Mesendoderm (in vitro differentiated cells): ENCODE results near the gene SLC7A7.
"Not testable (repeated sequence)": the region's sequence is repeated elsewhere in the genome, so short reads cannot be mapped to it uniquely, and the experiment has no call there.

Experiments
- DNase-seq: peaks from one replicate; pipeline ENCODE4 v3.0.0; 2013
- H2AK5ac ChIP-seq: 2 replicates; pipeline ENCODE4 v1.6.1; 2013; ENCODE audit warnings: low read length, inconsistent platforms
- H2BK120ac ChIP-seq: 2 replicates; pipeline ENCODE4 v1.6.1; 2013; ENCODE audit warnings: low read depth, mild to moderate bottlenecking, low read length, moderate library complexity, mixed read lengths
- H2BK15ac ChIP-seq: replicated peaks from 2 replicates; pipeline ENCODE4 v1.6.1; 2013; ENCODE audit warnings: low read depth, mild to moderate bottlenecking, moderate library complexity
- H2BK5ac ChIP-seq: 2 replicates; pipeline ENCODE4 v1.6.1; 2013; ENCODE audit warnings: low read length, inconsistent platforms
- H3K18ac ChIP-seq: 2 replicates; pipeline ENCODE4 v1.6.1; 2013; ENCODE audit warnings: mild to moderate bottlenecking, low read length, mixed read lengths
- H3K23ac ChIP-seq: one replicate; pipeline ENCODE4 v1.6.1; 2013; ENCODE audit warnings: low read length
- H3K27ac ChIP-seq: 2 replicates; pipeline ENCODE4 v1.5.1; 2013; ENCODE audit warnings: low read depth, mild to moderate bottlenecking, inconsistent platforms, low read length, moderate library complexity
- H3K27me3 ChIP-seq: 2 replicates; pipeline ENCODE4 v1.6.1; 2013; ENCODE audit warnings: low read length, control low read depth, mild to moderate bottlenecking, inconsistent platforms; ENCODE audit not compliant: insufficient read depth, poor library complexity
- H3K36me3 ChIP-seq: 2 replicates; pipeline ENCODE4 v1.6.1; 2013; ENCODE audit warnings: low read length, inconsistent platforms; ENCODE audit not compliant: control insufficient read depth, insufficient read depth
- H3K4ac ChIP-seq: one replicate; pipeline ENCODE4 v1.6.1; 2013; ENCODE audit warnings: low read depth, mild to moderate bottlenecking, low read length, moderate library complexity
- H3K4me1 ChIP-seq: 2 replicates; pipeline ENCODE4 v1.6.1; 2013; ENCODE audit warnings: low read depth, low read length, inconsistent platforms; ENCODE audit not compliant: control insufficient read depth
- H3K4me2 ChIP-seq: 2 replicates; pipeline ENCODE4 v1.6.1; 2013; ENCODE audit warnings: low read length
- H3K4me3 ChIP-seq: 2 replicates; pipeline ENCODE4 v1.5.1; 2013; ENCODE audit warnings: mild to moderate bottlenecking, low read length
- H3K56ac ChIP-seq: one replicate; pipeline ENCODE4 v1.6.1; 2013; ENCODE audit warnings: low read length
- H3K79me1 ChIP-seq: 2 replicates; pipeline ENCODE4 v1.6.1; 2013; ENCODE audit warnings: low read length, inconsistent platforms
- H3K79me2 ChIP-seq: 2 replicates; pipeline ENCODE4 v1.6.1; 2013; ENCODE audit warnings: mild to moderate bottlenecking, low read length; ENCODE audit not compliant: control insufficient read depth, insufficient read depth
- H3K9ac ChIP-seq: 2 replicates; pipeline ENCODE4 v1.6.1; 2013; ENCODE audit warnings: low read length, inconsistent platforms
- H4K5ac ChIP-seq: one replicate; pipeline ENCODE4 v1.6.1; 2013; ENCODE audit warnings: low read length
- H4K8ac ChIP-seq: one replicate; pipeline ENCODE4 v1.6.1; 2013; ENCODE audit warnings: low read depth, mild to moderate bottlenecking, control low read depth, low read length, moderate library complexity
- WGBS: extraction: QIAGEN DNeasy Blood & Tissue Kit; methylation state at CpG from one replicate; pipeline ENCODE4 v1.1.7; 2013; ENCODE audit warnings: low lambda C conversion rate, missing lambda C conversion rate; ENCODE audit not compliant: insufficient coverage; ENCODE audit errors: extremely low coverage; 5-methylcytosine and 5-hydroxymethylcytosine counted together

The SLC7A7 gene

GRCh38 chr14:22829076-22829660 is 13.9 kb upstream of the SLC7A7 start:
- Histone ChIP-seq H3K18ac (peak overlapping the region; percentile 72), H4K5ac (peak overlapping the region; percentile 43), H3K56ac (peak overlapping the region; percentile 69), H2BK120ac (peak overlapping the region; percentile 49), H2BK5ac (peak overlapping the region; percentile 0), H2BK15ac (peak overlapping the region; percentile 65), H3K4ac (peak overlapping the region; percentile 89)
- not testable (repeated sequence) for H3K4me1 ChIP-seq, H2AK5ac ChIP-seq, H4K8ac ChIP-seq, DNase-seq, H3K4me2 ChIP-seq, H3K27me3 ChIP-seq, H3K9ac ChIP-seq, H3K4me3 ChIP-seq, H3K36me3 ChIP-seq, H3K23ac ChIP-seq, H3K79me1 ChIP-seq, H3K27ac ChIP-seq, H3K79me2 ChIP-seq
- WGBS = no CpG with 5 or more reads among the region's 12 CpGs

- Histone ChIP-seq H4K5ac (no peak overlapping the region), H3K56ac (peak overlapping the region; percentile 40), H3K27me3 (no peaks in the 10 kb centered on the region), H2AK5ac (no peak overlapping the region), H3K23ac (no peak overlapping the region), H2BK15ac (no peak overlapping the region), H3K9ac (no peak overlapping the region), H3K79me2 (peaks cover under 1% of the 10 kb centered on the region), H2BK5ac (peak overlapping the region; percentile 6), H3K4ac (peak overlapping the region; percentile 77), H3K18ac (peak overlapping the region; percentile 61), H4K8ac (no peak overlapping the region), H3K4me2 (no peak overlapping the region), H3K79me1 (no peaks in the 10 kb centered on the region), H3K36me3 (no peaks in the 10 kb centered on the region), H3K27ac (peak overlapping the region; percentile 10), H3K4me1 (peaks cover 13% of the 10 kb centered on the region), H3K4me3 (no peak overlapping the region), H2BK120ac (peak overlapping the region; percentile 6)
- WGBS = no CpG with 5 or more reads among the region's 8 CpGs
- peak; percentile 85 for DNase-seq
Measured at GRCh38 chr14:22824711-22825359, 9.6 kb upstream of the SLC7A7 start.

- H2BK15ac ChIP-seq = no peak overlapping the region
- H3K4ac ChIP-seq = peak overlapping the region; percentile 99
- H3K4me2 ChIP-seq = peak overlapping the region; percentile 85
- peak overlapping the region; percentile 98 for H3K18ac ChIP-seq
- H3K36me3 ChIP-seq = no peaks in the 10 kb centered on the region
- H3K4me3 ChIP-seq = peak overlapping the region; percentile 72
- H3K23ac ChIP-seq = peak overlapping the region; percentile 86
- H3K56ac ChIP-seq = peak overlapping the region; percentile 92
- H3K27me3 ChIP-seq = no peaks in the 10 kb centered on the region
- H3K27ac ChIP-seq = peak overlapping the region; percentile 96
- H4K8ac ChIP-seq = no peak overlapping the region
- peak overlapping the region; percentile 96 for H2BK5ac ChIP-seq
- H2AK5ac ChIP-seq = no peak overlapping the region
- H3K4me1 ChIP-seq = peaks cover 15% of the 10 kb centered on the region
- WGBS = no CpG with 5 or more reads among the region's 34 CpGs
- DNase-seq = peak; percentile 99
- no peaks in the 10 kb centered on the region for H3K79me1 ChIP-seq
- no peak overlapping the region for H4K5ac ChIP-seq
- H3K9ac ChIP-seq = peak overlapping the region; percentile 81
- no peaks in the 10 kb centered on the region for H3K79me2 ChIP-seq
- H2BK120ac ChIP-seq = peak overlapping the region; percentile 98
Measured at GRCh38 chr14:22822571-22823098, 7.4 kb upstream of the SLC7A7 start.

GRCh38 chr14:22822016-22822570 is 6.9 kb upstream of the SLC7A7 start:
- Histone ChIP-seq H2BK120ac (peak overlapping the region; percentile 98), H3K23ac (peak overlapping the region; percentile 86), H3K27me3 (no peaks in the 10 kb centered on the region), H3K4me2 (peak overlapping the region; percentile 85), H3K27ac (peak overlapping the region; percentile 96), H3K36me3 (no peaks in the 10 kb centered on the region), H2BK5ac (peak overlapping the region; percentile 96), H4K5ac (peak overlapping the region; percentile 21), H3K79me1 (no peaks in the 10 kb centered on the region), H3K9ac (peak overlapping the region; percentile 81), H3K56ac (peak overlapping the region; percentile 92), H4K8ac (peak overlapping the region; percentile 82), H3K4me1 (peaks cover 15% of the 10 kb centered on the region), H2AK5ac (peak overlapping the region; percentile 25), H3K18ac (peak overlapping the region; percentile 98), H2BK15ac (peak overlapping the region; percentile 48), H3K4me3 (peak overlapping the region; percentile 72), H3K4ac (peak overlapping the region; percentile 99), H3K79me2 (no peaks in the 10 kb centered on the region)
- peak; percentile 92 for DNase-seq
- no CpG with 5 or more reads among the region's 32 CpGs for WGBS

GRCh38 chr14:22821193-22822015 is 6.2 kb upstream of the SLC7A7 start:
- peak overlapping the region; percentile 98 for H3K18ac ChIP-seq
- no peaks in the 10 kb centered on the region for H3K36me3 ChIP-seq
- H3K4me3 ChIP-seq = no peak overlapping the region
- peak overlapping the region; percentile 92 for H3K56ac ChIP-seq
- H3K4me1 ChIP-seq = peaks cover 15% of the 10 kb centered on the region
- H3K27ac ChIP-seq = peak overlapping the region; percentile 96
- peak overlapping the region; percentile 98 for H2BK120ac ChIP-seq
- H2BK5ac ChIP-seq = peak overlapping the region; percentile 28
- H3K27me3 ChIP-seq = no peaks in the 10 kb centered on the region
- H3K4me2 ChIP-seq = peak overlapping the region; percentile 8
- H2AK5ac ChIP-seq = no peak overlapping the region
- no CpG with 5 or more reads among the region's 24 CpGs for WGBS
- no peak overlapping the region for H4K5ac ChIP-seq
- H3K9ac ChIP-seq = peak overlapping the region; percentile 81
- peak; percentile 73 for DNase-seq
- no peak overlapping the region for H2BK15ac ChIP-seq
- H3K79me2 ChIP-seq = no peaks in the 10 kb centered on the region
- no peak overlapping the region for H4K8ac ChIP-seq
- H3K4ac ChIP-seq = peak overlapping the region; percentile 99
- H3K23ac ChIP-seq = no peak overlapping the region
- no peaks in the 10 kb centered on the region for H3K79me1 ChIP-seq
